ENCODE results near the gene SRP72.
A peak's percentile ranks its signal among the peaks of the same experiment; 100 is the strongest.
"Not testable (repeated sequence)": the region's sequence is repeated elsewhere in the genome, so short reads cannot be mapped to it uniquely, and the experiment has no call there.

The SRP72 gene, protein sequence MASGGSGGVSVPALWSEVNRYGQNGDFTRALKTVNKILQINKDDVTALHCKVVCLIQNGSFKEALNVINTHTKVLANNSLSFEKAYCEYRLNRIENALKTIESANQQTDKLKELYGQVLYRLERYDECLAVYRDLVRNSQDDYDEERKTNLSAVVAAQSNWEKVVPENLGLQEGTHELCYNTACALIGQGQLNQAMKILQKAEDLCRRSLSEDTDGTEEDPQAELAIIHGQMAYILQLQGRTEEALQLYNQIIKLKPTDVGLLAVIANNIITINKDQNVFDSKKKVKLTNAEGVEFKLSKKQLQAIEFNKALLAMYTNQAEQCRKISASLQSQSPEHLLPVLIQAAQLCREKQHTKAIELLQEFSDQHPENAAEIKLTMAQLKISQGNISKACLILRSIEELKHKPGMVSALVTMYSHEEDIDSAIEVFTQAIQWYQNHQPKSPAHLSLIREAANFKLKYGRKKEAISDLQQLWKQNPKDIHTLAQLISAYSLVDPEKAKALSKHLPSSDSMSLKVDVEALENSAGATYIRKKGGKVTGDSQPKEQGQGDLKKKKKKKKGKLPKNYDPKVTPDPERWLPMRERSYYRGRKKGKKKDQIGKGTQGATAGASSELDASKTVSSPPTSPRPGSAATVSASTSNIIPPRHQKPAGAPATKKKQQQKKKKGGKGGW

DNA sequence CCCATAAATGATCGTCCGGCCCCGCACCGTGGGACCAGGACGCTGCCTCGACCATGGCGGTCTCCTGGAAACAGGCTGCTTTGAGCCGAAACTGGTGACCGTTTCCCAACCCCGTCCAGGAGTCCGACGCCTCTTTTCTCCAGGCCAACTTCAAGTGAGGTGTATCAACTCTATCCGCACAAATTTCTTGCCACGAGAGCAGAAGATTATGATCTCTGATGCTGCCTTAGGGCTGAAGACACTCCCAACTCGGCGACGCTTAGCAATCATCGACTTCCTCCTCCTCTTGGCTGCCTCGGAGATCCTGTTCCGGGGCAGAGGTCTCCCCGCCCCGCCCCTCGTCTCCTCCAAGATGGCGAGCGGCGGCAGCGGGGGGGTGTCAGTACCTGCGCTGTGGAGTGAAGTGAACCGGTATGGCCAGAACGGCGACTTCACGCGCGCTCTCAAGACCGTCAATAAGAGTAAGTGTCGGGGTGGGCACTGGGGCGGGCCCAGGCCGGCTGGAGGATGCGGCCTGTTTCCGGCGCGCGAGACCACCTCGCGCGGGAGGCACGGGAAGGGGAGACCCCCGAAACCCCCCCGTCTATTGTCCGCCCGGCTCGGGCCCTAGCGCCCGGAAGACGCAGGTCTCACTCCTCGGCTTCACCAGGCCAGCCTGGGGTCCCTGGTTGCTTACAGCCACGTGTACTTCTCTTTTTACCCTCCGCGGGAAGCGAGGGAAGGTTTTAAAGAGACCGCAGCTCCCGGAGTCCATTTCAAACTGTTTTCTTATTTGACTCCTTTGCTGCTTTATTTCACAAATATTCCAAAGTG is at the start of gene SRP72:
TSS of gene SRP72 (plus strand) at position 334 of the 813 bp plus-strand sequence. CDS start at position 353, 19 bp downstream.
- DNase-seq, result peak; percentile 70

DNA sequence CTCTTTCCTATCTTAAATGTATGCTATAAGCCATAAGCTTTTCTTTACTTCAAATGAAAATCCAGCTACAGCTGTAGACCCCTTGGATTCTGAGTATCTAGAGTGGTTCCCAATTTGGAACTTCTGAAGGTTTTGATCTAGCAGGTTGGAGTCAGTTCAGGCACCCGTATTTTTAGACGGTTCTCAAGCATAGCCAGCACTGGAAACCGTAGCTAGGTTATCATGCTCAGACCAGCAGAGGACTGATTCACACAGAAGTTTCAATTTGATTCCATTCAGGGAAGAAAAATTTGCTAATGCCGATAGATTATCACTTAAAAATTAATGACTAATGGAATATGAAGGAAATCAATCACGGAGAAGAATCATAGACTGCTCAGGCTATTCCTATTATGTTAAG is 43.2 kb upstream of the SRP72 start:
- no peak for DNase-seq

DNA sequence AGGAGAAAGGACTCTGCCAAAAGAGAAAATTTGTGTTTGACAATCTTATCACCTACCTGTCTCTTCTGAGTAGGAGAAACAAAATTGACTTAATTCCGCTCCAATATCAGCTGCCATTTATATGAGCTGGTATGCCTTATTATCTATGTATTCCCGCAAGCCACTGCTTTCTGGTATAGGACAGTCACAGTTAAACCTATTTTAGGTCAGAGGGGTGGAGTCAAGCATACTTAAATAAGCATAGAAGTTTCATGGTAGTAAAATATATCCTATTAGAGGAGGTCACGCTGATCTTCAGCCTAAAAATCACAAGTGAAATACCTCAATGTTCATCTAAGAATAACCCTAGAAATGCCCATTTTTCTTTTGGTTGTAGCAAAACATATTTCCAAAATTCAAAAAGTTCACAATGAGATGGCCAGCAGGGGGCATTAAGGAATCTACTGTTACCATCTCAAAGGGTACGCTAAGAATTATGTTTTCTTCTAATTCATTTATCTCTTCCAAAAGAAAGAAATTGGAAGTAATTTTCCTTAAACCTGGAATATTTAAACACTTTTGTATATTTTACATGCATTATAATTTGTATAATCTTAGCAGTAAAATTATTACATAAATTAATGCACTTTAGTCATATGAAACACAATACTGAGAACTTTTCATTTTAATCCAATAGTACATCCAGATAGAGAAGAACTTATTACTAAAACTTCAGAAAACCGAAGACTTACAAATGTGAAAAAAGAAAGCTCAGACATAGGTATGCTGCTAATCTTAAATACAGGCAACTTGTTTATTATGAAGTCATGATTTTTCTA is 42.5 kb upstream of the SRP72 start:
- DNase-seq, result no peak

DNA sequence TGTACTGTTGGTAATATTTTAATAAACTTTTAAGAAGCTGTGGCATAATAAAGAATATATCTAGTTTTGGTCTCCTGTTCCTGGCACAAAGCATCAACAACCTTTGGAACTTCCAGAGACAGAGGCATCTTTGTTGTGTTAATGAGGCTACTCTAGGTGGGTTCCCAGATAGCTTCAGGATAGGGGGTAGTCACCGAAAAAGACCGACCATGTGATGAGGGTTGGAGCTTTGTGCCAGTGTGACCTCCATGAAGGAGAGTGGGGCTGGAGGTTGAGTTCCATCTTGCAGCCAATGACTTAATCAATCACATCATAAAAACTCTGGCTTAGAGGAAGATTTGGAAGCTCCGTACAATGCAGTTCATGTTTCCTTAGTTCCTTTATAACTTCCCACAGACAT is 41.9 kb upstream of the SRP72 start:
- no peak for DNase-seq

DNA sequence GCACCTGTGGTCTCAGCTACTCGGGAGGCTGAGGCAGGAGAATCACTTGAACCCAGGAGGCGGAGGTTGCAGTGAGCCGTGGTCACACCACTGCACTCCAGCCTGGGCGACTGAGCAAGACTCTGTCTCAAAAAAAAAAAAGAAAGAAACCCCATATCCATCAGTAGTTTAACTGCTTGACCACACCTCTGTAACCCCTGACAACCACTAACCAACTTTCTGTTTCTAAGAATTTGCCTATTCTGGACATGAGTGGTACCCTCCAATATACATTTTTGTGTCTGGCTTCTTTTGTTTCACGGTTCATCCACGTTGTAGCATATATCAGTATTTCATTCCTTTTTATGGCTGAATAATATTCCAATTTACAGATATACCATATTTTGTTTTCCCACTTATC is 41.1 kb upstream of the SRP72 start:
- DNase-seq, result no peak

DNA sequence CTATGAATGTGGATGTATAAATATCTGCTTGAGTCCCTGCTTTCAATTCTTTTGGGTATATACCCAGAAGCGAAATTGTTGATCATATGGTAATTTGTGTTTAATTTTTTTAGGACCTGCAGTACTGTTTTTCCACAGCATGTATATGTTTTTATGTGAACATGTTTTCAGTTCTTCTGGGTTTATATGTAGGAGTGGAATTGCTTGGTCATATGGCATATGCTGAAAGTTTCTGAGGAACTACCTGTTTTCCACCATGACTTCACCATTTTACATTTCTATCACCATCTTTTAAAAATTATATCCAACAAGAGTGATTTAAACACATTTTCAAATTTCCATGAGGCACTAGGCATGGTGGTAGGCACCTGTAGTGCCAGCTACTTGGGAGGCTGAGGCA is 40.2 kb upstream of the SRP72 start:
- DNase-seq, result no peak

DNA sequence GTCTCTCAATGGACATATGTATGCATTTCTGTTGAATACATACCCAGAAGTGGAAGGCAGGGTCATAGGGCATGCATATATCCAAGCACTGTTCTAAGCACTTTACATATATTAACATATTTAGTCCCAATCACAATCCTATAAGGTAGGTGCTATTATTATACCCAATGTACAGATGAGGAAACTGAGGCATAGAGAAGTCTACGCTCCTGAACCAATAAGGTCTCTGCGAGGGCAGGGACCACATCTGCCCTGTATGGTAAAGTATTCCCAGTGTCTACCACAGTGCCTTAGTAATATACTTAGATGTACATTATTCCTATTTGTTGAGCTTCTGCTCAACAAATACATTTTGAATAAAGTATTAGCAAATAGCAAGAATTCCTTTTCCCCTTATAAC is 37.2 kb upstream of the SRP72 start:
- DNase-seq, result no peak

DNA sequence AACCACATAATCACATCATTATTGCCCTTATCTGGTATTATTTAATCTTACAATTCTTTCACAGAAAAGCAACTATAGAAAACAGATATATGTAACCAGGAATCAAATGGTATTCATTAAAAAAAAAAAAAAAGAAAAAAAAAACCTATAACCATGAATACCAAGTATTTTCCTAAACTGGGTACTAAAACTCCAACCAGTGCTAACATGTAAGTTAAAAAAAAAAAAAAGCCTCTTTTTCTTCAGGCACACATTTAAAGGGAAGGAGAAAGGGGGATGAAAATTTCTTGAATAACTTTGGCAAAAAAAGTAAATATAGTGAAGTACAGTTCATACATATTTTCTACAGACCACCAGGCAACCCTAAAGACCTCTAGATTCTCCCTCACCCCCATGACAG is 34.1 kb upstream of the SRP72 start:
- no peak for DNase-seq

DNA sequence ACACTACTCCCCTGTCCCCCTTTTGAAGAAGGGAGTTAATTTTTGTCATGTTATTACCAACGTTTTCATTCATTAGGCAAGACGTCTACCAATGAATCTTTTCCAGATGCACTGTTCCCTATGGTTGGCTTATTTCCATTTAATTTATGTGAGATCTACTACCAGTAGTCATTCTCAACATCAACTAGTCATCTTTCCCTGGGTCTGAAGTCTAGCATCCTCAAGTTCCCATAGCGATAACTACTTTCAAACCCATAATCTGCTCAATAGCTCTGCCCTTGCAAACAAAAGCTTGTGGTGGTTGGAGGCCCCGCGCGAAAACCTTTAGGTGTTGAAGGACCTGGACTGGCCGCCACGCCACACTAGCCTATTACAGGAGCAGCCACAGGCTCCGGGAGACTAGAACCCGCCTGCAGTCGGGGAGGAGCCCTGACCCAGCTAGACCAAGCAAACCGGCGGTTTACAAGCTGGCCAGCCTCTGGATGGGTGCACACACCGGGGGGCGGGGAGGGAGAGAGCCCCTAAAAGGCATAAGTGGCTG is 32.7 kb upstream of the SRP72 start:
- peak; percentile 42 for DNase-seq

DNA sequence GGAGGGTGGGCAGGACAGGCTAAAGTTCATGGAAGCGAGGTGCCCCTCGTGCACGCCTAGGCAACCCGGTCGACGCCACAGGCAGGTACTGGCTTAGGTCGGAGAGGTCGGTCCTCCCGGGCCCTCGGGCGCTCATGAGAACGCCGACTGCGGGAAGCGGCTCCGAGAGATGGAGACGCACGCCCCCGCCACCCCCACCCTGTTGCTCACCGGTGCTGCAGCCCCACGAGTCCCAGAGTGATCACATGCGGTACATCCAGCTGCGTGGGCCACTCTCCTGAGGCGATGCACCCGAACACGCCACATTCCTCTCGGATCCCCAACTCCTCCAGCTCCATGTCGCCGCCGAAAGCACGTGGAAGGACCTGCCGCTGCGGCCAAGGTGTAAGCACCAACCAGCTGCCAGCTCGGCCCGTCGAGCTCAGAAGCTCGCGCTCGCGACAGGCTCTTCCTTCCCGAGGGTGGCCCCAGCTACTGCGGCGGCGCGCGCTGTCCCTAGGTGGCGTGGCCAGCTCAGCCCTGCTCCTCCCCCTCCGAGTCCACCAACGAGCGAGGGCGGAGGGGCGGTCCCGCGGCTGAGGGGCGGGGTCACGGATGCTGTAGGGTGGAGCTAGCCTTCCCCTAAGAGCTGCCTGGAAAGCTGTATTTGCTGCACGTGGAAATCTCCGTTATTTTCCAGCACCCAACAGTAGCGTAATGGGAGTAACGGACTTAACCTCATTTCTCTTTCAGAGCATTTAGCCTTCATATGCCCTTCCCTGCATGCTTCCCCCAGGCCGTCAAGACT is 32.1 kb upstream of the SRP72 start, which contains the start of gene PPAT:
TSS of gene PPAT (minus strand) at position 476 of the 787 bp plus-strand sequence. CDS start at position 338, 138 bp downstream.
- peak; percentile 91 for DNase-seq

DNA sequence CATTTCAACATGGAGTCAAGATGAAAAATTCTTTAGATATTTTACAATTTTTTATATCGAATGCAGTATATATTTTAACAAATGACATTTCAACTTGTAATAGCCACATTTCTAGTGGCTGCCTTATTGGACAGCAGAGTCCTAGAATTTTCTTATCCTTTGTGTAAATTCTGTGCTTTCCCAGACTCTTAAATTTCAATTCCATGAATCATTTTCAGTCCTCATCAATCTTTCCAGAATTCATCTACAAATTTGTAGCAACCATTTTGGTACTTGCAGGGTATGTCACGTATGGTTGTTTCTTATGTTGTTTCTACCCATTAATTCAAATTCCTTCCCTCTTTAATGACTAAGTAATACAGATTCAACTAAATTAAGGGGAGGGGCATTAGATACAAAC is 28.7 kb upstream of the SRP72 start:
- no peak for DNase-seq

DNA sequence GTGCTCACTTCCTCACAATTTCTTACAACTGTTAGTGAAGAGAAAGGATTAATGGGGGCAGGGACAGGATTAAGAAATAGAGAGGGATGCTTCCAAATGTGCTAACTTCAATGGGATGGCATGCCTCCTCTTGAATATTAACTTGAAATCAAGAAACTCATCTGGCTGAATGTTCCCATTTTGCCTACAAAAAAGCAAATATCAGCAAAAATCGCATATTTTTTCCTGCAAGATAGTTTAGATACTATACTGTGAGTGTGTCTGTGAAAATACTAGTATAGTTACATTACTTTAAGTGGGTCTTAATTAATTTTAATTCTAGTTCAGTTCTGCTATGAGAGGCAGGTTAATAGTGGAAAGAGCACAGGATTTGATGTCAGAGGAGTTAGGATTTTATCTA is 26.4 kb upstream of the SRP72 start:
- DNase-seq, result no peak

DNA sequence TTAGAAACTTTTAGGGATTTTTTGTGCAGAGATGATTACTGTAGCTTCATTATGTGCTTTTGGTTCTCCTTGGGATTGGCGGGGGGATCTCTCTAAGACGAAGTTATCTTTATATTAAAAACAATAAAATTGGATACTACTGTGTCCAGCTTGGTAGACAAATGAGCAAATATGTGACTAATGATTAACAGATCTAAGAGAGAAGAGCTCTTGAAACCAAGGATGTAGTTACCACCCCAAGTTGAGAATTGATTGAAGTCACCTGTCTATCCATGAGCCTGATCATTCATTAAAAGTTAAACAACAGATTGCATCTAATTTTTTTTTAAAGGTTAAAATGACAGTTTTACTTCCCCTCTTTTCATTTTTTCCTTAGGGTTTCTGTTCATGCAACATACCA is 22.7 kb upstream of the SRP72 start:
- no peak for DNase-seq

DNA sequence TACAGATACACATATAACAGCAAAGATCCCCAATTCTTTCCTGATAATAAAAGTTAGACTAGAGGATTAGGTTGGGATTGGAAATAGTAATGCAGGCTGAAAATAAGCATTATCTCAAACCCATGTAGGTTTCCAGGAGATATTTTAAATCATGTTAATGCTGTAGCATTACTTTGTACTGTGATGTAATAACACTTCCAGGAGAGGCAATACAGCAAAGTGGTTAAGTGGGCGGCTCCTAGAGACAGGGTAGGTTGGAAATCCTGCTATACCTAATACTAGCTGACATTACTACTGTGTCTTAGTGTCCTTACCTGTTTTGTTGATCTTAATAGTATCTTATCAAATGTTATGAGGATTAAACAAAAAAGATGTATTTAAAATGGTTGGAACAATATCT is 21.7 kb upstream of the SRP72 start:
- DNase-seq, result no peak

DNA sequence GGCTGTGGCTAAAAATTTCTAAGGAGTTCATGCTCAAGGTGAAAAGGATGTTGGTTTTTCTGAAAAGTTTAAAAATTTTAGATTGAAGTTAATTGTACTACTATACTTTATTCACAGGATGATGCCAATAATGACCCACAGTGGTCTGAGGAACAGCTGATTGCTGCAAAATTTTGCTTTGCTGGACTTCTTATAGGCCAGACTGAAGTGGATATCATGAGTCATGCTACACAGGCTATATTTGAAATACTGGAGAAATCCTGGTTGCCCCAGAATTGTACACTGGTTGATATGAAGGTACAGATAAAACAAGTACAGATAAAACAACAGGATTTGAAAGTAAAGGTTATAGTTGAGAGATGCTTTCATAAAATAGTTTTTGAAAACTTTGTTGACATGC is 19.1 kb upstream of the SRP72 start:
- no peak for DNase-seq

DNA sequence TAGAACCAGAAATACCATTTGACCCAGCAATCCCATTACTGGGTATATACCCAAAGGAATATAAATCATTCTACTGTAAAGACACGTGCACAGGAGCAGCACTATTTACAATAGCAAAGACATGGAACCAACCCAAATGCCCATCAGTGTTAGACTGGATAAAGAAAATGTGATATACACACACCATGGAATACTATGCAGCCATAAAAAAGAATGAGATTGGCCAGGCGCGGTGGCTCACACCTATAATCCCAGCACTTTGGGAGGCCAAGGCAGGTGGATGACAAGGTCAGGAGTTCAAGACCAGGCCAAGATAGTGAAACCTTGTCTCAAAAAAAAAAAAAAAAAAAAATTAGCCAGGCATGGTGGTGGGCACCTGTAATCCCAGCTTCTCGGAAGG is 17.9 kb upstream of the SRP72 start:
- DNase-seq, result not testable (repeated sequence)

DNA sequence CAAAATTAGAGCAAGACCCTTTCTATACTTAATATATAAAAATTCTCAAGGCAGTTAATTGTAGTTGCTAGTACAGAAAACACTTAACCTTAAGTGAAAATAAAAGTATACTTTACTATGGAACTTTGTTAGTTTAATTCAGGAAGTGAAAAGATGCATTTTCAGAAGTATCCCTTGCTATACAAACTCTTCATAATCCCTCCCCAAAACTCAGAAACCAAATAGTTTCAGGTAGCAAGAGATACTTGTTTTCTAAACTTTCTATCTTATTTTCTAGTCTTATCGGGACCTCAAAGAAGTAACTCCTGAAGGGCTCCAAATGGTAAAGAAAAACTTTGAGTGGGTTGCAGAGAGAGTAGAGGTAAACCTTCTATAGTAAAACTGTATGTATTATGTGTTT is 17.1 kb upstream of the SRP72 start:
- DNase-seq, result no peak

DNA sequence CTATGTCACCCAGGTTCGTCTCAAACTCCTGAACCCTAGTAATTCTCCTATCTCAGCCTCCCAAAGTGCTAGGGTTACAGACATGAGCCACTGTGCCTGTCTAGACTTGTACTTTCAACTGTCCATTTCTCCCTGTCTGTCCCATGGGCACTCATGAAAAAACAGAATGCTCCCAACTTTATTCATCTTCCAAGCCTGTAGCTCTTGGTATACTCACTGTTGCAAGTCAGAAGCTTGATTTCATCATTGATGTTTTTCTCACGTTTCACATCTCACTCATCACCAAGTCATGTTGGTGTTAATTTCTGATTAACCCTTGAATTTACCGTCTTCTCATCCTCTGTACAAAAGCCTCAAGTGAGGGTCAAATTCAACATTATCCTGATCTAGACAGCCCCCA is 7.3 kb upstream of the SRP72 start:
- DNase-seq, result no peak

DNA sequence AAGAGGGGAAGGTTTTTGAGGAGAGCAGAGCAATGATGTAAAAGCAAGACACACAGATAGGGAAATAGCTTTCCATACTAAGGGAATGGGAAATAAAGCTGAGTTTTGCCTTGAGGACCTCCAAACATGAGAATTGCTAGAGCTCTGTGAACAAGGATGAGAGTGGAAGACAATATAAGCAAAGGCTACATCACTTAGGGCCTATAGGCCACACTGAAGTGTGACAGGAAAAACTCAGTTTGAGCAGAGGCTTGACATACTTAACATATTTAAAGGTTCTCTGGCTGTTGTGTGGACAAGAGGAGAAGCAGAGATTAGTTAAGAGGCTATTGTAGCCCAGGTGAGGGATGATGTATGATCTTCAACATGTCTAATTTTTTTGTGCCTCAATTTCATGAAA is 5.3 kb upstream of the SRP72 start:
- DNase-seq, result no peak

DNA sequence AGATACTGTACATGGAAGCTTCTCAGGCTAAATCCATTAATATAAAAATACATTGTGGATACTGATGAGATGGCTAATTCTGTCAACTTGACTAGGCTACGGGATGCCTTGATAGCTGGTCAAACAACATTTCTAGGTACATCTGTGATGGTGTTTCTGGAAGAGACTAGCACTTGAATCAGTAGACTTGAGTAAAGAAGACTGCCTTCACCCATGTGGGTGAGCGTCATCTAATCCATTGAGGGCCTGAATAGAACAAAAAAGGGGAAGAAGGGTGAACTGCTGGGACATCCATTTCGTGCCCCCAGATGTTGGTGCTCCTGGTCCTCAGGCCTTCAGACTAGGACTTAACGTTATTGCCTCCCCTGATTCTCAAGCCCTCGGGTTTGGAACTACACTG is 3.7 kb upstream of the SRP72 start:
- no peak for DNase-seq

DNA sequence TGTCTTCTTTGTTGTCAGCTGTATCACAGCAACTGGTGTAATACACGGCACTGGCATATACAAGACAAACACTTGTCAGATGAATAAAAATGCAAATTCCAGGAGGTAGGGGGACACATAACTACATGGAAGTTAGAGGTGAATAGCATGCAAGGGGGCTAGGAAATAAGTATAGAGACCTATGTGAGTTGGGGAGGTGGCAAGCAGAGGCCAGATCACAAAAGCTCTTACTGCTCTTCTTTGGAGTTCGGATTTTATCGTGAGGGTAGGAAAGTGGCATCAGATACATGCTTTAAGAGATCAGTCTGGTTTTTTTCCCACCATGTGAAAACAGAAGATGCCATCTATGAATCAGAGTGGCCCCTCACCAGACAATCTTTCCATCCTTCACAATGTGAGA is 2.8 kb upstream of the SRP72 start:
- no peak for DNase-seq

Measured in NCI-H1105 (cell line).